ENCODE measurements around the gene CTBP1.
A peak's percentile ranks its signal among the peaks of the same experiment; 100 is the strongest.

The CTBP1 gene

DNA sequence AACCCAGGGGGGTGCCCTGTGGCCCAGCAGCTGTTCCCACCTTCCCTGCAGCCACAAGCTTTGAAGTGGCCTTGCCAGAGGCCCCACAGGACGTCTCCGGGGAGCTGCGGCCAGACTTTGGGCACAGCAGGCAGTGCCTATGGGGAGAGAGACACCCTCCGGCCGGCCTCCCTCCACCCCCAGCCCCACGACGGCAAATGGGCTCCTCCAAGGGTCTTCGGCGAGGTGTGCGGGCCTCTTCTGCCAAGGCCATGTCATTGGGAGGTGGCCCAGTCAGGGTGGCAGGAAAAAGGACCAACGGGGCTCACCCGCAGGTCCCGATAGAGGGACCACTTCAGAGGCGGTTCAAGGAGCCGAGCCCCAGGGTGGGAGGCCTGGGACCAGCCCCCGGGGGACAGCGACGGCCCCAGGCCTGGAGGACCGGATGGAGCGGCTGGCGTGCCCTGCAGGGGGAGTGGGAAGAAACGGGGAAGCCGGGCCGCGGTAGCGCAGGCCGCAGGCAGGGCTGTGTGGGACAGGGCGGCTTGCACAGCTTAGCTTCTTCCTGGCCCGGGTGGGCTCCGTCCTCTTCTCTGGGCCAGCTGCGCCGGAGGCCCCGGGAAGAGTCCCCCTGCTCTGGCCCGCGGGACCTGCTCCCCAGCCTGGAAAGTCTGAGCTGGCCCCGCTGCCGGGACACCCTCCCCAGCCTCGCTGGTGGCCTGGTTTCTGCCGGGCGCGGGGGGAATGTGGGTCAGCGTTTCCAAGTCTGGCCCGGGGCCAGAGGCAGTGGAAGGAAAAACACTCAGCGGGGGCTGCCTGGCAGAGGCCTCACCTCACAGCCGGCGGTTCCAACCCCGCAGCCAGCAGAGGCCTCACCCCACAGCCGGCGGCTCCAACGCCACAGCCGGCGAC is 54.7 kb downstream of the CTBP1 start:
- TF ChIP-seq ZBTB7A (IDR thresholded peaks at IDR 0.05; ENCODE audit: low read depth) (no peak), RAD21 (IDR thresholded peaks at IDR 0.05; ENCODE audit: low read depth) (no peak), NFIC (IDR thresholded peaks at IDR 0.05) (peak; percentile 81), CEBPB (IDR thresholded peaks at IDR 0.05) (no peak), TCF12 (IDR thresholded peaks at IDR 0.05; ENCODE audit: low read depth) (0 out of 2 replicates have a peak, but pooled peaks have one; percentile 23), CREB1 (IDR thresholded peaks at IDR 0.05; ENCODE audit: low read depth) (no peak), EGR1 (IDR thresholded peaks at IDR 0.05) (no peak), YY1 (IDR thresholded peaks at IDR 0.05; ENCODE audit: low read depth) (no peak), EP300 (IDR thresholded peaks at IDR 0.05; ENCODE audit: borderline replicate concordance) (peak; percentile 30; the same call in 1 of the 2 replicates), FOXM1 (IDR thresholded peaks at IDR 0.05; ENCODE audit: borderline replicate concordance, low read depth) (no peak), TAF1 (IDR thresholded peaks at IDR 0.05; ENCODE audit: low read depth) (0 out of 2 replicates have a peak, but pooled peaks have one; percentile 4)
- TF ChIP-seq, protein P1, sequence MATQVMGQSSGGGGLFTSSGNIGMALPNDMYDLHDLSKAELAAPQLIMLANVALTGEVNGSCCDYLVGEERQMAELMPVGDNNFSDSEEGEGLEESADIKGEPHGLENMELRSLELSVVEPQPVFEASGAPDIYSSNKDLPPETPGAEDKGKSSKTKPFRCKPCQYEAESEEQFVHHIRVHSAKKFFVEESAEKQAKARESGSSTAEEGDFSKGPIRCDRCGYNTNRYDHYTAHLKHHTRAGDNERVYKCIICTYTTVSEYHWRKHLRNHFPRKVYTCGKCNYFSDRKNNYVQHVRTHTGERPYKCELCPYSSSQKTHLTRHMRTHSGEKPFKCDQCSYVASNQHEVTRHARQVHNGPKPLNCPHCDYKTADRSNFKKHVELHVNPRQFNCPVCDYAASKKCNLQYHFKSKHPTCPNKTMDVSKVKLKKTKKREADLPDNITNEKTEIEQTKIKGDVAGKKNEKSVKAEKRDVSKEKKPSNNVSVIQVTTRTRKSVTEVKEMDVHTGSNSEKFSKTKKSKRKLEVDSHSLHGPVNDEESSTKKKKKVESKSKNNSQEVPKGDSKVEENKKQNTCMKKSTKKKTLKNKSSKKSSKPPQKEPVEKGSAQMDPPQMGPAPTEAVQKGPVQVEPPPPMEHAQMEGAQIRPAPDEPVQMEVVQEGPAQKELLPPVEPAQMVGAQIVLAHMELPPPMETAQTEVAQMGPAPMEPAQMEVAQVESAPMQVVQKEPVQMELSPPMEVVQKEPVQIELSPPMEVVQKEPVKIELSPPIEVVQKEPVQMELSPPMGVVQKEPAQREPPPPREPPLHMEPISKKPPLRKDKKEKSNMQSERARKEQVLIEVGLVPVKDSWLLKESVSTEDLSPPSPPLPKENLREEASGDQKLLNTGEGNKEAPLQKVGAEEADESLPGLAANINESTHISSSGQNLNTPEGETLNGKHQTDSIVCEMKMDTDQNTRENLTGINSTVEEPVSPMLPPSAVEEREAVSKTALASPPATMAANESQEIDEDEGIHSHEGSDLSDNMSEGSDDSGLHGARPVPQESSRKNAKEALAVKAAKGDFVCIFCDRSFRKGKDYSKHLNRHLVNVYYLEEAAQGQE (IDR thresholded peaks at IDR 0.05; ENCODE audit: low read depth): no peak
- TF ChIP-seq, protein P2, sequence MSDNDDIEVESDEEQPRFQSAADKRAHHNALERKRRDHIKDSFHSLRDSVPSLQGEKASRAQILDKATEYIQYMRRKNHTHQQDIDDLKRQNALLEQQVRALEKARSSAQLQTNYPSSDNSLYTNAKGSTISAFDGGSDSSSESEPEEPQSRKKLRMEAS (IDR thresholded peaks at IDR 0.05): no peak
- TF ChIP-seq, protein P3, sequence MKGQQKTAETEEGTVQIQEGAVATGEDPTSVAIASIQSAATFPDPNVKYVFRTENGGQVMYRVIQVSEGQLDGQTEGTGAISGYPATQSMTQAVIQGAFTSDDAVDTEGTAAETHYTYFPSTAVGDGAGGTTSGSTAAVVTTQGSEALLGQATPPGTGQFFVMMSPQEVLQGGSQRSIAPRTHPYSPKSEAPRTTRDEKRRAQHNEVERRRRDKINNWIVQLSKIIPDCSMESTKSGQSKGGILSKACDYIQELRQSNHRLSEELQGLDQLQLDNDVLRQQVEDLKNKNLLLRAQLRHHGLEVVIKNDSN (IDR thresholded peaks at IDR 0.05): no peak

DNA sequence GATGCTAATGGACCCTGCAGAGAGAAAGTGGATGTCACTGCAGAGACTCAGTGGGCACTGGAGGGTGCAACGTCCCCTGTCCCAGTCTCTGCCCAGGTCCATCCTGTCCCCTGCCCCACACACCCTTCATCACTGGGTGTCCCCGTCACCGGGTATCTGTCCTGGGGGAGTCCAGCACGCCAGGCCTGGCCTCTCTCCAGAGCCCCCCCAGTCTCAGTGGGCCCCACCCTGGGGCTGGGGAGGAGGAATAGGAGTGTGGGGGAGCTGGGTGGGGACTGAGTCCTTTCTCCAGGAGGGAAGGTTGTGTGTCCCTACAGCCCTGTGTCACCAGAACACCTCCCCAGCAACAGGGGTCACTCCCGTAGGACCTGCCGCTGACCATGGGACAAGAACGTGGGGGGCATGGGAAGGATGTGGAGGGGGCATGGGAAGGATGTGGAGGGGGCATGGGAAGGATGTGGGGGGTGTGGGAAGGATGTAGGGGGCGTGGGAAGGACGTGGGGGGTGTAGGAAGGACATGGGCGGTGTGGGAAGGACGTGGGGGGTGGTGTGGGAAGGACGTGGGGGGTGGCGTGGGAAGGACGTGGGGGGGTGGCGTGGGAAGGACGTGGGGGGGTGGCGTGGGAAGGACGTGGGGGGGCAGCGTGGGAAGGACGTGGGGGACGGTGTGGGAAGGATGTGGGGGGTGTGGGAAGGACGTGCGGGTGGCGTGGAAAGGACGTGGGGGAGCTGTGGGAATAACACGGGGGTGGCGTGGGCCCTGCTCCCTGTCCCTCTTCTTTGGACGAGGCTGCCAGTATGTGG is 55.5 kb downstream of the CTBP1 start:
- no peak for TF ChIP-seq NFIC (IDR thresholded peaks at IDR 0.05)
- no peak for TF ChIP-seq CEBPB (IDR thresholded peaks at IDR 0.05)
- no peak for TF ChIP-seq RAD21 (IDR thresholded peaks at IDR 0.05; ENCODE audit: low read depth)
- TF ChIP-seq EP300 (IDR thresholded peaks at IDR 0.05; ENCODE audit: borderline replicate concordance): no peak
- TF ChIP-seq TEAD4 (IDR thresholded peaks at IDR 0.05): no peak
- no peak for TF ChIP-seq YY1 (IDR thresholded peaks at IDR 0.05; ENCODE audit: low read depth)
- TF ChIP-seq ZBTB7A (IDR thresholded peaks at IDR 0.05; ENCODE audit: low read depth): no peak
- TF ChIP-seq, protein P2 (IDR thresholded peaks at IDR 0.05): no peak
- TF ChIP-seq CREB1 (IDR thresholded peaks at IDR 0.05; ENCODE audit: low read depth): no peak
- no peak for TF ChIP-seq EGR1 (IDR thresholded peaks at IDR 0.05)
- no peak for TF ChIP-seq TAF1 (IDR thresholded peaks at IDR 0.05; ENCODE audit: low read depth)
- TF ChIP-seq FOXM1 (IDR thresholded peaks at IDR 0.05; ENCODE audit: borderline replicate concordance, low read depth): no peak
- no peak for TF ChIP-seq TCF12 (IDR thresholded peaks at IDR 0.05; ENCODE audit: low read depth)
- TF ChIP-seq, protein P3 (IDR thresholded peaks at IDR 0.05): no peak
- TF ChIP-seq, protein P1 (IDR thresholded peaks at IDR 0.05; ENCODE audit: low read depth): no peak

DNA sequence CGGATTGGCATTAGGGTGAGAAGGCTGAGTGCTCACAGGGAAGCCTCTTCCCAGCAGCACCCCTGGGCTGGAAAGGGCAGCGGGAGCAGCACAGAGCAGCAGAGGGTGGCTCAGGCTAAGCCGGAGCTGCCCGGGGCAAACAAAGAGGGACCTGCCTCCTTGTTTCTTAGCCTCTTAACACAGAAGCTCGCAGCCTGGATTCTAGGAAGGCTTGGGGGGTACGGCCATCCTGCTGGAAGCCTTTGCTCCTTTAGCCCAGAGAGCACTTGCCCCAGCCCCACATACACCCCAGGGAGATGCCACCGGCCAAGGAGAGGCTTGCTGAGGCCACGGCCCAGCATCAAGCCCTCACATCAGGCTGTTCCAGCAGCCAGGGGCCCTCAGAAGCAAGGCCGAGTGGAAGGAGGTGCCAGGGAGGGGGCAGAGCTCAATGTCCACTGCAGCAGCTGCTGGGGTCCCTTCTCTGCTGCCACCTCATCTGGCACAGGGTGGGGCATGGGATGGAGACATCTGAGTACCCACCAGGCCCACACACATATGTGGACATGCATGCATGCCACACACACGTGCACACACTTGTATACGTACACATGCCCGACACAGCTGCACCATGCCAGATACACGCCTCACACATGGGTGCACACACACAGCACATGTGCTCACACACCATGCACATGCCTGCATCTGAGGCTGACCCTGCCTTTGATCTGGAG is 56.3 kb downstream of the CTBP1 start:
- TF ChIP-seq EGR1 (IDR thresholded peaks at IDR 0.05) (no peak), ZBTB7A (IDR thresholded peaks at IDR 0.05; ENCODE audit: low read depth) (no peak), CREB1 (IDR thresholded peaks at IDR 0.05; ENCODE audit: low read depth) (no peak), FOXM1 (IDR thresholded peaks at IDR 0.05; ENCODE audit: borderline replicate concordance, low read depth) (no peak), TCF12 (IDR thresholded peaks at IDR 0.05; ENCODE audit: low read depth) (no peak), NFIC (IDR thresholded peaks at IDR 0.05) (no peak; the same call in 1 of the 2 replicates), TEAD4 (IDR thresholded peaks at IDR 0.05) (no peak), RAD21 (IDR thresholded peaks at IDR 0.05; ENCODE audit: low read depth) (no peak), TAF1 (IDR thresholded peaks at IDR 0.05; ENCODE audit: low read depth) (no peak), EP300 (IDR thresholded peaks at IDR 0.05; ENCODE audit: borderline replicate concordance) (no peak), YY1 (IDR thresholded peaks at IDR 0.05; ENCODE audit: low read depth) (no peak), CEBPB (IDR thresholded peaks at IDR 0.05) (no peak)
- TF ChIP-seq, protein P1 (IDR thresholded peaks at IDR 0.05; ENCODE audit: low read depth): no peak
- TF ChIP-seq, protein P3 (IDR thresholded peaks at IDR 0.05): no peak
- TF ChIP-seq, protein P2 (IDR thresholded peaks at IDR 0.05): no peak
